HepG2 (cell line): Measurements from ENCODE around the gene UPB1. TPM values are rescaled to one million over a fixed set of nuclear protein-coding genes. Genes with fewer than 3 reads are reported as not detected.

Source experiments
- ARNT2 ChIP-seq: sonication (generic); formaldehyde crosslinking; IDR thresholded peaks from 2 replicates; pipeline ENCODE4 v1.8.0; 2022; ENCODE audit warnings: mild to moderate bottlenecking, low read depth, missing genetic modification reagents, moderate library complexity
- CENPX ChIP-seq: sonication (generic); formaldehyde crosslinking; IDR thresholded peaks from 2 replicates; pipeline ENCODE4 v1.9.0; 2021; ENCODE audit warnings: mild to moderate bottlenecking, missing genetic modification reagents, moderate library complexity
- EED ChIP-seq: sonication (generic); formaldehyde crosslinking; IDR thresholded peaks from 2 replicates; pipeline ENCODE4 v1.5.0; 2020; ENCODE audit warnings: mild to moderate bottlenecking, missing genetic modification reagents
- EZH2 ChIP-seq: conservative IDR thresholded peaks from 2 replicates; pipeline ENCODE4 v1.6.1; 2012; ENCODE audit warnings: mild to moderate bottlenecking, low read depth, low read length, moderate library complexity
- RFX1 ChIP-seq: fragments of 450-650 bp; IDR thresholded peaks from 2 replicates; pipeline ENCODE4 v1.6.1; 2017
- SMAD3 ChIP-seq: sonication (generic); formaldehyde crosslinking; IDR thresholded peaks from 2 replicates; pipeline ENCODE4 v1.4.0; 2020; ENCODE audit warnings: missing genetic modification reagents
- STAG1 ChIP-seq: sonication (generic); formaldehyde crosslinking; IDR thresholded peaks from 2 replicates; pipeline ENCODE4 v1.4.0; 2020; ENCODE audit warnings: missing genetic modification reagents
- ZBTB40 ChIP-seq, 2 experiments: fragments of 450-650 bp in 1 of 2; sonication (generic) in 1 of 2; formaldehyde crosslinking in 1 of 2; IDR thresholded peaks; 2 replicates each; pipeline versions ENCODE4 v1.6.1 to v1.8.0; 2016 to 2022; ENCODE audit warnings: antibody characterized with exemption in 1 of 2, mild to moderate bottlenecking in 1 of 2, missing genetic modification reagents in 1 of 2
- ZBTB43 ChIP-seq: sonication (generic); formaldehyde crosslinking; conservative IDR thresholded peaks from 2 replicates; pipeline ENCODE4 v1.4.0; 2020; ENCODE audit warnings: missing genetic modification reagents
- ZNF138 ChIP-seq: sonication (generic); formaldehyde crosslinking; IDR thresholded peaks from 2 replicates; pipeline ENCODE4 v1.5.0; 2020; ENCODE audit warnings: mild to moderate bottlenecking, low read depth, missing genetic modification reagents
- ZNF570 ChIP-seq: sonication (generic); formaldehyde crosslinking; IDR thresholded peaks from 2 replicates; pipeline ENCODE4 v1.4.0; 2020; ENCODE audit warnings: mild to moderate bottlenecking, missing genetic modification reagents, borderline replicate concordance
- ZNF605 ChIP-seq: sonication (generic); formaldehyde crosslinking; IDR thresholded peaks from 2 replicates; pipeline ENCODE4 v1.8.0; 2022; ENCODE audit warnings: mild to moderate bottlenecking, missing genetic modification reagents
- ZNF776 ChIP-seq: sonication (generic); formaldehyde crosslinking; IDR thresholded peaks from 2 replicates; pipeline ENCODE4 v1.4.0; 2020; ENCODE audit warnings: mild to moderate bottlenecking, missing genetic modification reagents
- ZSCAN5A ChIP-seq: sonication (generic); formaldehyde crosslinking; IDR thresholded peaks from 2 replicates; pipeline ENCODE4 v1.8.0; 2022; ENCODE audit warnings: mild to moderate bottlenecking, missing genetic modification reagents, borderline replicate concordance
- polyA plus RNA-seq, 8 experiments: library from polyadenylated mRNA; depleted of rRNA in 3 of 8; stranded (reverse) in 7 of 8; unstranded in 1 of 8; fragments of >200 nt; fragmentation: Illumina TruSeq in 4 of 8; extraction: Trizol in 4 of 8; gene quantifications; 2 replicates each; pipeline versions ENCODE4 v1.2.1 to v1.2.3, GENCODE V29; 2011 to 2016; ENCODE audit warnings: low read depth in 4 of 8, missing spikeins in 1 of 8, mixed read lengths in 1 of 8; ENCODE audit not compliant: insufficient read depth in 1 of 8
- total RNA-seq, 5 experiments: library from RNA; depleted of rRNA; stranded (reverse); fragments of >200 nt; fragmentation: Illumina TruSeq; extraction: Trizol; gene quantifications; 2 replicates each; pipeline ENCODE4 v1.2.3, GENCODE V29; 2016; ENCODE audit warnings: low read depth in 1 of 5

UPB1 gene
- total and polyA plus RNA-seq, 2 of the 13 experiments (the other 11 are each of a cell fraction or from before 2014, with no cell fraction given): 0.38 to 1.2 TPM

GRCh38 chr22:24564376-24565058 lies 69.4 kb downstream of the UPB1 start (continued):
- TF ChIP-seq ARNT2: no peak
- no peak for TF ChIP-seq ZBTB40 (IDR thresholded peaks at IDR 0.05)
- TF ChIP-seq ZBTB40 (CRISPR knock-in tag; IDR thresholded peaks at IDR 0.05): no peak
- TF ChIP-seq ZNF138 (CRISPR knock-in tag): no peak
- no peak for TF ChIP-seq STAG1 (CRISPR knock-in tag)
- TF ChIP-seq ZNF776 (CRISPR knock-in tag): no peak
- peak; percentile 61; the same call in 1 of the 2 replicates for TF ChIP-seq ZNF605
- TF ChIP-seq RFX1: no peak
- TF ChIP-seq SMAD3: no peak
- no peak for TF ChIP-seq EZH2
- TF ChIP-seq ZBTB43 (CRISPR knock-in tag): no peak
- TF ChIP-seq EED (CRISPR knock-in tag): no peak
- no peak for TF ChIP-seq CENPX (CRISPR knock-in tag)
- TF ChIP-seq ZSCAN5A: no peak
- no peak for TF ChIP-seq ZNF570 (CRISPR knock-in tag)
